ENCODE measurements around the gene RHPN2. TPM values are rescaled to one million over a fixed set of nuclear protein-coding genes. Genes with fewer than 3 reads are reported as not detected.

RHPN2 gene
- total RNA-seq, 1 experiment from 2014 or later = 21.3 TPM

GRCh38 chr19:33080761-33081681 lies 16.3 kb upstream of the RHPN2 start, which contains the start of gene GPATCH1:
Gene GPATCH1, plus strand, starts transcription at chr19:33081181. Its CDS starts 13 bp downstream, at chr19:33081194.
- Histone ChIP-seq H3K4me1 (replicated peaks; ENCODE audit: insufficient read depth) (peaks cover 30% of the 10 kb centered on the region), H3K9me3 (ENCODE audit: insufficient read depth, low read depth) (no peaks in the 10 kb centered on the region), H3K9me2 (ENCODE audit: insufficient read depth) (no peaks in the 10 kb centered on the region), H3K36me3 (ENCODE audit: low read depth) (no peaks in the 10 kb centered on the region), H3K27ac (no peak within 1 kb of the TSS), H3K4me3 (peak within 1 kb of the TSS; percentile 86), H3K79me2 (ENCODE audit: low read depth) (peaks cover 19% of the 10 kb centered on the region), H4K20me1 (ENCODE audit: insufficient read depth) (no peaks in the 10 kb centered on the region), H3K4me2 (peak within 1 kb of the TSS; percentile 97), H3K27me3 (ENCODE audit: insufficient read depth, low read depth) (no peaks in the 10 kb centered on the region), H3F3A (ENCODE audit: insufficient read depth, low read depth) (peaks cover 16% of the 10 kb centered on the region), H2AFZ (peak within 1 kb of the TSS; percentile 98)
- intact Hi-C loops (cut with micrococcal nuclease; ENCODE audit: unreplicated experiment) = loop anchor here (1.0 kb wide), 1 partner anchor 17 kb away; no protein-coding TSS in a partner anchor
- ChIA-PET CTCF (interaction anchor here (0.5 to 0.7 kb wide), 2 partner anchors 25 to 102 kb away, joined by 3 to 8 read pairs; no protein-coding TSS in a partner anchor), POLR2A (ENCODE audit: unreplicated experiment) (interaction anchor here (0.6 to 0.7 kb wide), 4 partner anchors 18 to 409 kb away, joined by 3 to 5 read pairs (median 4); no protein-coding TSS in a partner anchor)
- no peak for TF ChIP-seq EZH2 (IDR thresholded peaks at IDR 0.05; ENCODE audit: low read depth)
- no peak for TF ChIP-seq CTCF (conservative IDR thresholded peaks at IDR 0.05)
- peak; percentile 69 to 86 for DNase-seq
- BruUV-seq (replicated peaks) = no TSS peak

GRCh38 chr19:33075519-33075918 lies 10.8 kb upstream of the RHPN2 start:
- Histone ChIP-seq H3K4me3 (no peak overlapping the region), H3K4me2 (no peak overlapping the region), H3K9me2 (ENCODE audit: insufficient read depth) (no peaks in the 10 kb centered on the region), H3K4me1 (replicated peaks; ENCODE audit: insufficient read depth) (peaks cover 19% of the 10 kb centered on the region), H3K27me3 (ENCODE audit: insufficient read depth, low read depth) (no peaks in the 10 kb centered on the region), H3K9me3 (ENCODE audit: insufficient read depth, low read depth) (no peaks in the 10 kb centered on the region), H3F3A (ENCODE audit: insufficient read depth, low read depth) (peaks cover 28% of the 10 kb centered on the region), H3K79me2 (ENCODE audit: low read depth) (no peaks in the 10 kb centered on the region), H4K20me1 (ENCODE audit: insufficient read depth) (no peaks in the 10 kb centered on the region), H2AFZ (no peak overlapping the region), H3K27ac (no peak overlapping the region), H3K36me3 (ENCODE audit: low read depth) (no peaks in the 10 kb centered on the region)
- DNase-seq = no peak
- no TSS peak for BruUV-seq (replicated peaks)
- no peak for TF ChIP-seq EZH2 (IDR thresholded peaks at IDR 0.05; ENCODE audit: low read depth)
- no peak for TF ChIP-seq CTCF (conservative IDR thresholded peaks at IDR 0.05)
- intact Hi-C loops (cut with micrococcal nuclease; ENCODE audit: unreplicated experiment) = loop anchor here (5.0 kb wide), 1 partner anchor 53 kb away; no protein-coding TSS in a partner anchor
- ChIA-PET POLR2A (ENCODE audit: unreplicated experiment) (no interaction called here), CTCF (no interaction called here)

GRCh38 chr19:33071887-33072286 lies 7.2 kb upstream of the RHPN2 start:
- Histone ChIP-seq H3K4me3 (no peak overlapping the region), H3K27ac (no peak overlapping the region), H3K79me2 (ENCODE audit: low read depth) (no peaks in the 10 kb centered on the region), H3F3A (ENCODE audit: insufficient read depth, low read depth) (peaks cover 32% of the 10 kb centered on the region; the same call in 1 of the 2 replicates), H3K4me1 (replicated peaks; ENCODE audit: insufficient read depth) (peaks cover 9% of the 10 kb centered on the region), H3K4me2 (no peak overlapping the region), H2AFZ (no peak overlapping the region), H3K36me3 (ENCODE audit: low read depth) (no peaks in the 10 kb centered on the region), H3K9me3 (ENCODE audit: insufficient read depth, low read depth) (no peaks in the 10 kb centered on the region), H3K27me3 (ENCODE audit: insufficient read depth, low read depth) (no peaks in the 10 kb centered on the region), H3K9me2 (ENCODE audit: insufficient read depth) (no peaks in the 10 kb centered on the region), H4K20me1 (ENCODE audit: insufficient read depth) (no peaks in the 10 kb centered on the region)
- no peak for TF ChIP-seq EZH2 (IDR thresholded peaks at IDR 0.05; ENCODE audit: low read depth)
- TF ChIP-seq CTCF (conservative IDR thresholded peaks at IDR 0.05) = no peak
- ChIA-PET POLR2A (ENCODE audit: unreplicated experiment) (interaction anchor here (0.5 to 0.6 kb wide), 2 partner anchors 95 to 489 kb away, joined by 3 to 22 read pairs; no protein-coding TSS in a partner anchor), CTCF (no interaction called here)
- no TSS peak for BruUV-seq (replicated peaks)
- intact Hi-C loops (cut with micrococcal nuclease; ENCODE audit: unreplicated experiment) = no loop called here
- DNase-seq = peak in 1 of 2 experiments; percentile 52
